H1 (cell line): ENCODE measurements around the gene ZNF814. TPM values are rescaled to one million over a fixed set of nuclear protein-coding genes. Genes with fewer than 3 reads are reported as not detected.

ENCODE experiments used
- CTCF ChIA-PET: fragments of 300-600 bp; sonication (Branson Sonifier 250); formaldehyde crosslinking; loops from one replicate; lab custom pipeline; 2021; ENCODE audit not compliant: partially characterized antibody; lab: Charles Lee
- POLR2A ChIA-PET: fragments of 300-600 bp; sonication (Branson Sonifier 250); formaldehyde crosslinking; loops from one replicate; lab custom pipeline; 2021; ENCODE audit warnings: inconsistent platforms; ENCODE audit not compliant: partially characterized antibody; lab: Charles Lee
- DNase-seq, 2 experiments: peaks; one replicate each; pipeline versions ENCODE4 v3.0.0 to v3.0.0-alpha.2; 2010 to 2022; ENCODE audit warnings: low spot score in 2 of 2, low read depth in 1 of 2, mixed read lengths in 1 of 2
- FAIRE-seq: peaks from 2 replicates; lab custom pipeline; 2011; peaks lifted over from hg19 to GRCh38; lab: Jason Lieb, UNC
- H2AFZ ChIP-seq: 2 replicates; pipeline ENCODE4 v1.8.1; 2012; ENCODE audit warnings: low read length, inconsistent platforms
- H2AK5ac ChIP-seq: 2 replicates; pipeline ENCODE4 v1.6.1; 2013; ENCODE audit warnings: low read depth, low read length
- H2BK120ac ChIP-seq: replicated peaks from 2 replicates; pipeline ENCODE3; 2013; ENCODE audit warnings: low read depth, low read length, inconsistent platforms
- H2BK12ac ChIP-seq: 2 replicates; pipeline ENCODE4 v1.6.1; 2013; ENCODE audit warnings: low read depth, low read length
- H2BK15ac ChIP-seq: 2 replicates; pipeline ENCODE4 v1.6.1; 2013; ENCODE audit warnings: low read length
- H2BK20ac ChIP-seq: 2 replicates; pipeline ENCODE4 v1.6.1; 2013; ENCODE audit warnings: low read length
- H2BK5ac ChIP-seq: 2 replicates; pipeline ENCODE4 v1.6.1; 2013; ENCODE audit warnings: low read depth, low read length
- H3K14ac ChIP-seq: 2 replicates; pipeline ENCODE4 v1.6.1; 2013; ENCODE audit warnings: inconsistent platforms; ENCODE audit not compliant: insufficient read length
- H3K18ac ChIP-seq: 2 replicates; pipeline ENCODE4 v1.6.1; 2013; ENCODE audit warnings: low read length; ENCODE audit errors: extremely low read depth
- H3K23ac ChIP-seq: 2 replicates; pipeline ENCODE4 v1.6.1; 2013; ENCODE audit warnings: inconsistent platforms; ENCODE audit not compliant: insufficient read length
- H3K23me2 ChIP-seq: 2 replicates; pipeline ENCODE4 v1.6.1; 2013; ENCODE audit warnings: low read depth, low read length
- H3K27ac ChIP-seq: 2 replicates; pipeline ENCODE4 v1.6.1; 2011; ENCODE audit warnings: low read depth, low read length, inconsistent platforms
- H3K27me3 ChIP-seq, 4 experiments: replicated peaks in 1 of 4; 1 replicate in 1 of 4; 2 replicates in 3 of 4; pipeline versions ENCODE4 v1.6.1 to v1.8.1; 2011 to 2013; ENCODE audit warnings: low read length in 3 of 4, mild to moderate bottlenecking in 3 of 4, inconsistent platforms in 2 of 4, mixed read lengths in 2 of 4, moderate library complexity in 1 of 4; ENCODE audit not compliant: control insufficient read depth in 3 of 4, insufficient read depth in 3 of 4; ENCODE audit errors: extremely low read depth in 1 of 4
- H3K36me3 ChIP-seq, 4 experiments: 2 replicates each; pipeline versions ENCODE4 v1.6.1 to v1.8.1; 2011 to 2013; ENCODE audit warnings: mild to moderate bottlenecking in 4 of 4, low read length in 3 of 4, moderate library complexity in 2 of 4, control low read depth in 1 of 4, inconsistent platforms in 1 of 4; ENCODE audit not compliant: insufficient read depth in 4 of 4, control insufficient read depth in 2 of 4
- H3K4ac ChIP-seq: replicated peaks from 2 replicates; pipeline ENCODE3; 2013; ENCODE audit warnings: low read length, low read depth, mixed read lengths, inconsistent platforms; ENCODE audit not compliant: insufficient read length
- H3K4me1 ChIP-seq, 4 experiments: replicated peaks in 1 of 4; 1 replicate in 1 of 4; 2 replicates in 3 of 4; pipeline versions ENCODE4 v1.6.1 to v1.8.1; 2011 to 2013; ENCODE audit warnings: low read length in 3 of 4, inconsistent platforms in 2 of 4, mixed read lengths in 1 of 4; ENCODE audit not compliant: insufficient read depth in 4 of 4, control insufficient read depth in 3 of 4
- H3K4me2 ChIP-seq, 2 experiments: 2 replicates each; pipeline versions ENCODE4 v1.6.1 to v1.8.1; 2011 to 2013; ENCODE audit warnings: low read depth in 2 of 2, low read length in 2 of 2, control low read depth in 1 of 2, inconsistent platforms in 1 of 2, mild to moderate bottlenecking in 1 of 2; ENCODE audit not compliant: insufficient read depth in 1 of 2
- H3K4me3 ChIP-seq, 4 experiments: fragments of 200-600, 300-600 bp in 1 of 4; sonication (generic), shearing (Covaris generic), sonication (Bioruptor Twin) in 1 of 4; 2 replicates each; pipeline versions ENCODE4 v1.5.1 to v1.8.1; 2011 to 2016; ENCODE audit warnings: low read length in 4 of 4, low read depth in 3 of 4, control low read depth in 2 of 4, inconsistent platforms in 2 of 4, mild to moderate bottlenecking in 2 of 4, mixed read lengths in 1 of 4, moderate library complexity in 1 of 4; ENCODE audit not compliant: insufficient read depth in 2 of 4; ENCODE audit errors: extremely low read depth in 1 of 4
- H3K56ac ChIP-seq: replicated peaks from 2 replicates; pipeline ENCODE3; 2013; ENCODE audit warnings: low read depth, mild to moderate bottlenecking, mixed read lengths, low read length, inconsistent platforms; ENCODE audit not compliant: insufficient read length
- H3K79me1 ChIP-seq: 2 replicates; pipeline ENCODE4 v1.6.1; 2013; ENCODE audit warnings: low read depth, low read length, control low read depth
- H3K79me2 ChIP-seq, 2 experiments: 2 replicates each; pipeline versions ENCODE4 v1.6.1 to v1.8.1; 2012 to 2013; ENCODE audit warnings: low read length in 2 of 2, mild to moderate bottlenecking in 2 of 2, inconsistent platforms in 1 of 2; ENCODE audit not compliant: insufficient read depth in 2 of 2, control insufficient read depth in 1 of 2
- H3K9ac ChIP-seq, 4 experiments: replicated peaks in 1 of 4; 1 replicate in 1 of 4; 2 replicates in 3 of 4; pipeline versions ENCODE4 v1.6.1 to v1.8.1; 2011 to 2013; ENCODE audit warnings: low read depth in 3 of 4, low read length in 3 of 4, control low read depth in 2 of 4, mild to moderate bottlenecking in 2 of 4, moderate library complexity in 2 of 4, inconsistent platforms in 1 of 4; ENCODE audit errors: extremely low read depth in 1 of 4
- H3K9me3 ChIP-seq, 2 experiments: 2 replicates each; pipeline versions ENCODE4 v1.6.1 to v1.8.1; 2012 to 2013; ENCODE audit warnings: mild to moderate bottlenecking in 2 of 2, moderate library complexity in 2 of 2, control low read depth in 1 of 2, inconsistent platforms in 1 of 2, low read depth in 1 of 2, low read length in 1 of 2, mixed read lengths in 1 of 2; ENCODE audit not compliant: insufficient read depth in 2 of 2
- H4K20me1 ChIP-seq, 2 experiments: replicated peaks in 1 of 2; 2 replicates each; pipeline versions ENCODE3 to v1.8.1; 2011 to 2013; ENCODE audit warnings: inconsistent platforms in 2 of 2, low read length in 2 of 2, mild to moderate bottlenecking in 1 of 2; ENCODE audit not compliant: insufficient read depth in 2 of 2, control insufficient read depth in 1 of 2
- H4K5ac ChIP-seq: 2 replicates; pipeline ENCODE4 v1.6.1; 2013; ENCODE audit warnings: low read length, low read depth, mixed read lengths, inconsistent platforms; ENCODE audit not compliant: insufficient read length
- H4K8ac ChIP-seq: 2 replicates; pipeline ENCODE4 v1.8.0; 2013; ENCODE audit warnings: mild to moderate bottlenecking, moderate library complexity, low read length, inconsistent platforms; ENCODE audit not compliant: insufficient read depth; ENCODE audit errors: extremely low read depth
- H4K91ac ChIP-seq: replicated peaks from 2 replicates; pipeline ENCODE3; 2013; ENCODE audit warnings: low read length, mixed read lengths, inconsistent platforms; ENCODE audit not compliant: insufficient read length
- CBX5 ChIP-seq: fragments of 300-800, 300-1000 bp; sonication (generic); IDR thresholded peaks from 2 replicates; pipeline ENCODE4 v1.7.1; 2016; ENCODE audit warnings: antibody characterized with exemption, low read length, low read depth
- WGBS, 2 experiments: shearing (Covaris generic) in 1 of 2; methylation state at CpG; one replicate each; pipeline versions ENCODE4 v1.1.6 to v1.1.7; 2013 to 2015; ENCODE audit warnings: low lambda C conversion rate in 2 of 2, mixed read lengths in 2 of 2, inconsistent platforms in 1 of 2, low coverage in 1 of 2, missing lambda C conversion rate in 1 of 2; ENCODE audit not compliant: insufficient replicate concordance in 2 of 2, insufficient coverage in 1 of 2, insufficient read length in 1 of 2; ENCODE audit errors: extremely low coverage in 1 of 2, missing lambda C conversion rate in 1 of 2; 5-methylcytosine and 5-hydroxymethylcytosine counted together
- polyA plus RNA-seq, 7 experiments: library from polyadenylated mRNA; depleted of rRNA in 3 of 7; stranded (reverse) in 5 of 7; unstranded in 2 of 7; fragments of >200 nt in 5 of 7; fragments of 200-250 nt in 2 of 7; gene quantifications; 1 replicate in 5 of 7; 2 replicates in 1 of 7; 4 replicates in 1 of 7; pipeline versions ENCODE4 v1.2.1 to v1.2.3, GENCODE V29; 2011 to 2013; ENCODE audit warnings: missing spikeins in 2 of 7, mixed read lengths in 2 of 7
- total RNA-seq: library from RNA; stranded (reverse); fragmentation: NEBNext Ultra II Directional; extraction: Animal tissue kit (Norgen Biotek cat#: 25700); gene quantifications from 2 replicates; pipeline ENCODE4 v1.2.1, GENCODE V29; 2021

Gene ZNF814
- total and polyA plus RNA-seq, 2 of the 8 experiments (the other 6 are each of a cell fraction or from before 2014, with no cell fraction given): 90.9 to 99.6 TPM

DNA sequence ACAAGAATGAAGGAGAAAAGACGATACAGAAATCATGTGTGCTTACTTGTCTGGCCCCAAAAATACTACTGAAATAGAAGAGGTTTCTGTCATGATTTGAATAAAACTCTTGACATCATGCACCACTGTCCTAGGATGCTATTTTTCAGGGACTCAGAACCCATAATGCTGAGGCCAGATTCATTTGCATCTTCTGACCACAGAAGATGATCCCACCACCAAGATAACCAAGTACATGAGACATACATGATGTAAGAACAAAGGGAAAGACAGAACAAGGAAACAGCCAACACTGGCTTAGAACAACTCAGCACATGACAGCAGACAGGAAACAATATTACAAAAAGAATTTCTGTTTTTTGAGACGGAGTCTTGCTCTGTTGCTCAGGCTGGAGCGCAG is 76.6 kb downstream of the ZNF814 start:
- no peak overlapping the region for H2BK20ac ChIP-seq
- H4K20me1 ChIP-seq: peaks cover 0 to 8% of the 10 kb centered on the region in 2 experiments
- CTCF ChIA-PET: no interaction called here
- H3K36me3 ChIP-seq: peaks cover 2 to 24% (median 17%) of the 10 kb centered on the region in 4 experiments; a peak in 7 of 8 replicates
- H4K8ac ChIP-seq: no peak overlapping the region
- H3K23me2 ChIP-seq: peaks cover 4% of the 10 kb centered on the region
- no peak overlapping the region for H2AK5ac ChIP-seq
- H2AFZ ChIP-seq: no peak overlapping the region
- no peak overlapping the region for H3K9ac ChIP-seq
- H2BK120ac ChIP-seq: no peak overlapping the region
- no peak overlapping the region for H3K4me2 ChIP-seq
- POLR2A ChIA-PET: interaction anchor here (1.1 to 3.5 kb wide), 3 partner anchors 7 to 18 kb away, joined by 4 to 36 read pairs (median 5); partner anchors contain the start of gene ZNF587B
- H4K91ac ChIP-seq: no peak overlapping the region
- 0 out of 2 replicates have a peak, but pooled peaks cover 2% of the 10 kb centered on the region for H3K79me1 ChIP-seq
- no peak overlapping the region for H2BK12ac ChIP-seq
- FAIRE-seq (no peak), DNase-seq (no peak)
- no peak overlapping the region for H4K5ac ChIP-seq
- H2BK15ac ChIP-seq: no peak overlapping the region
- H3K27ac ChIP-seq: no peak overlapping the region
- H3K4me3 ChIP-seq: no peak overlapping the region
- no peak overlapping the region for H3K18ac ChIP-seq
- H3K27me3 ChIP-seq: no peaks in the 10 kb centered on the region
- WGBS, 2 experiments: 96% methylated on average over 3 of the region's 3 CpGs; no CpG with 5 or more reads in 1 of the 2 experiments
- no peak overlapping the region for H3K56ac ChIP-seq
- no peak overlapping the region for H2BK5ac ChIP-seq
- H3K79me2 ChIP-seq: peaks cover 0 to 8% of the 10 kb centered on the region in 2 experiments; a peak in 2 of 4 replicates
- peaks cover 0 to 4% (median 1%) of the 10 kb centered on the region in 4 experiments; a peak in 3 of 7 replicates for H3K4me1 ChIP-seq
- no peaks in the 10 kb centered on the region for H3K9me3 ChIP-seq
- H3K4ac ChIP-seq: no peak overlapping the region
- H3K14ac ChIP-seq: no peak overlapping the region
- H3K23ac ChIP-seq: no peak overlapping the region
- TF ChIP-seq CBX5: no peak
